Activated T-cell treated with anti-CD3 and anti-CD28 coated beads, Interleukin-2, amount 50 U/mL, for 24 hours (primary cell): ENCODE data around the gene ECI1.
"Not testable (repeated sequence)": the region's sequence is repeated elsewhere in the genome, so short reads cannot be mapped to it uniquely, and the experiment has no call there.

Experiments
- DNase-seq: peaks from one replicate; pipeline ENCODE4 v3.0.0-alpha.2; 2020
- H3K27ac Mint-ChIP-seq: 2 replicates; pipeline ENCODE4 v1.8.0; 2020; ENCODE audit warnings: mild to moderate bottlenecking, mixed read lengths
- H3K27me3 Mint-ChIP-seq: 2 replicates; pipeline ENCODE4 v1.8.0; 2020; ENCODE audit warnings: mixed read lengths
- H3K36me3 Mint-ChIP-seq: 2 replicates; pipeline ENCODE4 v1.8.0; 2020; ENCODE audit warnings: low read depth, mixed read lengths
- H3K4me1 Mint-ChIP-seq: 2 replicates; pipeline ENCODE4 v1.8.0; 2020; ENCODE audit warnings: low read depth, mixed read lengths
- H3K4me3 Mint-ChIP-seq: 2 replicates; pipeline ENCODE4 v1.8.0; 2020; ENCODE audit warnings: mild to moderate bottlenecking, moderate library complexity, mixed read lengths
- H3K9me3 Mint-ChIP-seq: 2 replicates; pipeline ENCODE4 v1.8.0; 2020; ENCODE audit warnings: mixed read lengths

The ECI1 gene

GRCh38 chr16:2250652-2251295 lies 613 bp downstream of the ECI1 start:
- peak; percentile 69 for DNase-seq

DNA sequence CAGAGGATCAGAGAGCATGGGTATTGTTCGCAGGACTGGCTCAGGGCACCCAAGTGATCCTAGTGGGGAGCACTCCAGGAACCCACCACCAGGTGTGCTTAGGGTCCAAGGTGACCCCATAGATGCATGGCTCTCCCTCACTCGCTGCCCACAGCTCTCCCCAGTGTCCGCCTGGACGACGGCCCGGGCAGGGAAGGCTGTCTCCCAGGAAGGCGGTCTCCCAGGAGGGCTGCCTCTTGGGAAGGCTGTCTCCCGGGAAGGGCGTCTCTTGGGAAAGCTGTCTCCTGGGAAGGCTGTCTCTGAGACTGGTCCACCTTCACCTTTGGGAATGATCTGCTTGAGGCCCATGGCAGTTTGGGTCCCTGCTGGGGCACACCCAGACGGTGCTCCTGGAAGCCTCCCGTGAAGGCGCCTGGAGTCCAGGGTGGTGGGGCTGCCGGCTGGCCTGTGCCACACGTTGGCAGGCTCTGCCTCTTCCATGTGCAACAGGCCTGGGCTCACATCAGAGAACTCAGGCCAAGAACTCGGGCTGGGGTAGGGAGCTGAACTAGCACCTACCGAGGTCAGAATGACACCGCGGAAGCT lies 5.0 kb downstream of the ECI1 start:
- H3K27me3 Mint-ChIP-seq, result no peaks in the 10 kb centered on the region
- H3K9me3 Mint-ChIP-seq, result no peaks in the 10 kb centered on the region
- peaks cover 77% of the 10 kb centered on the region for H3K36me3 Mint-ChIP-seq
- DNase-seq, result no peak
- H3K27ac Mint-ChIP-seq, result no peak overlapping the region
- H3K4me3 Mint-ChIP-seq, result no peak overlapping the region
- H3K4me1 Mint-ChIP-seq, result peaks cover 8% of the 10 kb centered on the region

More at GRCh38 chr16:2250652-2251295, 613 bp downstream of the ECI1 start:
- Mint-ChIP-seq H3K27me3 (no peaks in the 10 kb centered on the region), H3K4me1 (peaks cover 20% of the 10 kb centered on the region), H3K27ac (peak overlapping the region; percentile 93), H3K4me3 (peak overlapping the region; percentile 88), H3K36me3 (peaks cover 75% of the 10 kb centered on the region), H3K9me3 (no peaks in the 10 kb centered on the region)

GRCh38 chr16:2244926-2245795 lies 6.2 kb downstream of the ECI1 start:
- peaks cover 3% of the 10 kb centered on the region for H3K4me1 Mint-ChIP-seq
- no peaks in the 10 kb centered on the region for H3K27me3 Mint-ChIP-seq

DNA sequence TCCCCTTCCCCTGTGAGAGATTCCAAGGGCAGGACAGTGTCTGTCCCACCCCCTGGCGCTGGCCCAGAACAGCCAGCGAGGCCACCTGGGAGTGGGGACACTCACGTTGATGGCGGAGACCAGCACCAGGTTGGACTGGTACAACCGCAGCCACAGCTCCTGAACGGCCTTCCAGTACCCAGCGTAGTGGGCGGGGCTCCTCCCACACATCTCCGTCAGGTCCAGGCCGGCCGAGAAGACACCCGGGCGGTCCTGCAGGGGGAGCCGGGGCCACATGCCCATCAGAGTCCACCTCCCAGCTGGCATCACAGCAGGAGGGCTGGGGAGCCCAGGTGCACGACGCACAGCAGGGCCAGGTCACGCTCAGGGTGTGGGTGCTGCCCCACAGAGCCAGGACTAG lies 7.1 kb downstream of the ECI1 start:
- Mint-ChIP-seq H3K4me3 (no peak overlapping the region), H3K4me1 (peaks cover 2% of the 10 kb centered on the region), H3K9me3 (no peaks in the 10 kb centered on the region), H3K36me3 (peaks cover 74% of the 10 kb centered on the region), H3K27me3 (no peaks in the 10 kb centered on the region), H3K27ac (no peak overlapping the region)
- DNase-seq, result no peak

More at GRCh38 chr16:2244926-2245795, 6.2 kb downstream of the ECI1 start:
- Mint-ChIP-seq H3K36me3 (peaks cover 71% of the 10 kb centered on the region), H3K9me3 (no peaks in the 10 kb centered on the region), H3K27ac (no peak overlapping the region), H3K4me3 (no peak overlapping the region)
- no peak for DNase-seq

DNA sequence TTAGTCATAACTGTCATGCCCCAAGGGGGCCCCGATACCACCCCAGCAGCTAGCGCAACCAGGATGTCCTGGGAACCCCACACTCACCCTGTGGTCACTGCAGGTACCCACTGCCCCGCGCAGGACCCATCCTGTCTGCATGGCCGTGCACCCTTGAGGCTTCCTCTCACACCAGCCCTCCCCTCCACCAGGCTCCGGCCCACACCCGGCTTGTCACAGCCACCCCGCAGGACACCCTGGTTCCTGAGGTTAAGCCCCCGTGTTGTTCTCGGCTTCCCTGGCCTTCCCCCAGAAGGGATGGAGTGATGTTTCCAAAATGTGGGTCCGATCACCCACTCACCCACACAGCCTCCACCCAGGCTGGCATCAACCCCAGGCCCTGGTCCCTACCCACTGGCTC lies 7.6 kb downstream of the ECI1 start:
- DNase-seq, result no peak
- Mint-ChIP-seq H3K4me3 (no peak overlapping the region), H3K27ac (no peak overlapping the region), H3K4me1 (peaks cover 2% of the 10 kb centered on the region), H3K27me3 (no peaks in the 10 kb centered on the region), H3K36me3 (peaks cover 75% of the 10 kb centered on the region), H3K9me3 (no peaks in the 10 kb centered on the region)

- no peak overlapping the region for H3K27ac Mint-ChIP-seq
- peaks cover 69% of the 10 kb centered on the region for H3K36me3 Mint-ChIP-seq
- no peaks in the 10 kb centered on the region for H3K4me1 Mint-ChIP-seq
- no peak overlapping the region for H3K4me3 Mint-ChIP-seq
- no peak for DNase-seq
- no peaks in the 10 kb centered on the region for H3K9me3 Mint-ChIP-seq
- H3K27me3 Mint-ChIP-seq, result no peaks in the 10 kb centered on the region
Observed at GRCh38 chr16:2243031-2243528, 8.3 kb downstream of the ECI1 start.

GRCh38 chr16:2242598-2242997 lies 8.8 kb downstream of the ECI1 start:
- no peak for DNase-seq
- Mint-ChIP-seq H3K9me3 (no peaks in the 10 kb centered on the region), H3K4me3 (no peak overlapping the region), H3K4me1 (no peaks in the 10 kb centered on the region), H3K36me3 (peaks cover 65% of the 10 kb centered on the region), H3K27ac (peak overlapping the region; percentile 17), H3K27me3 (no peaks in the 10 kb centered on the region)

- not testable (repeated sequence) for H3K9me3 Mint-ChIP-seq, H3K27ac Mint-ChIP-seq, H3K4me3 Mint-ChIP-seq, DNase-seq, H3K27me3 Mint-ChIP-seq, H3K4me1 Mint-ChIP-seq
- peaks cover 55% of the 10 kb centered on the region for H3K36me3 Mint-ChIP-seq
Observed at GRCh38 chr16:2240331-2240730, 11.1 kb downstream of the ECI1 start.

GRCh38 chr16:2238838-2239675 lies 12.3 kb downstream of the ECI1 start:
- H3K36me3 Mint-ChIP-seq, result peaks cover 55% of the 10 kb centered on the region

GRCh38 chr16:2238150-2238837 lies 13.1 kb downstream of the ECI1 start:
- Mint-ChIP-seq H3K27ac (no peak overlapping the region), H3K36me3 (peaks cover 52% of the 10 kb centered on the region), H3K9me3 (no peaks in the 10 kb centered on the region), H3K4me1 (peaks cover 3% of the 10 kb centered on the region), H3K27me3 (peaks cover 3% of the 10 kb centered on the region), H3K4me3 (no peak overlapping the region)
- no peak for DNase-seq

More at GRCh38 chr16:2238838-2239675, 12.3 kb downstream of the ECI1 start:
- Mint-ChIP-seq H3K27ac (peak overlapping the region; percentile 67), H3K9me3 (no peaks in the 10 kb centered on the region), H3K4me3 (no peak overlapping the region), H3K27me3 (peaks cover 3% of the 10 kb centered on the region), H3K4me1 (peaks cover 3% of the 10 kb centered on the region)
- no peak for DNase-seq

- Mint-ChIP-seq H3K4me1 (peaks cover 3% of the 10 kb centered on the region), H3K27me3 (peaks cover 3% of the 10 kb centered on the region), H3K36me3 (peaks cover 50% of the 10 kb centered on the region), H3K27ac (no peak overlapping the region), H3K4me3 (no peak overlapping the region), H3K9me3 (no peaks in the 10 kb centered on the region)
- no peak for DNase-seq
Observed at GRCh38 chr16:2237493-2238149, 13.8 kb downstream of the ECI1 start.

DNA sequence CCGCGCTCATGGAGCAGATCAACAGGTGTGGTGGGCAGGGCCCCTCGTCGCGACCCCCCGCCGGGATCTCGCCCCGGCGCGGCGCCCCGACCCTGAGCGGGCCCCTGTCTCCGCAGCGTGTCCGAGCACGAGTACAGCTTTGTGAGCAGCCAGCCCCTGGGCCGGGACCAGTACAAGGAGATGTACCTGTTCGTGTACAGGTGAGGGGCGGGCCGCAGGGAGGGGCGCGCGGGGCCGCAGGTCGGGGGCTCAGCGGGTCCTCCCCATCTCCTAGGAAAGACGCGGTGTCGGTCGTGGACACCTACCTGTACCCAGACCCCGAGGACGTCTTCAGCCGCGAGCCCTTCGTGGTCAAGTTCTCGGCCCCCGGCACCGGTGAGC lies 14.3 kb downstream of the ECI1 start:
- Mint-ChIP-seq H3K27ac (no peak overlapping the region), H3K4me3 (no peak overlapping the region), H3K36me3 (peaks cover 46% of the 10 kb centered on the region), H3K9me3 (no peaks in the 10 kb centered on the region), H3K27me3 (peaks cover 3% of the 10 kb centered on the region), H3K4me1 (peaks cover 3% of the 10 kb centered on the region)
- no peak for DNase-seq

DNA sequence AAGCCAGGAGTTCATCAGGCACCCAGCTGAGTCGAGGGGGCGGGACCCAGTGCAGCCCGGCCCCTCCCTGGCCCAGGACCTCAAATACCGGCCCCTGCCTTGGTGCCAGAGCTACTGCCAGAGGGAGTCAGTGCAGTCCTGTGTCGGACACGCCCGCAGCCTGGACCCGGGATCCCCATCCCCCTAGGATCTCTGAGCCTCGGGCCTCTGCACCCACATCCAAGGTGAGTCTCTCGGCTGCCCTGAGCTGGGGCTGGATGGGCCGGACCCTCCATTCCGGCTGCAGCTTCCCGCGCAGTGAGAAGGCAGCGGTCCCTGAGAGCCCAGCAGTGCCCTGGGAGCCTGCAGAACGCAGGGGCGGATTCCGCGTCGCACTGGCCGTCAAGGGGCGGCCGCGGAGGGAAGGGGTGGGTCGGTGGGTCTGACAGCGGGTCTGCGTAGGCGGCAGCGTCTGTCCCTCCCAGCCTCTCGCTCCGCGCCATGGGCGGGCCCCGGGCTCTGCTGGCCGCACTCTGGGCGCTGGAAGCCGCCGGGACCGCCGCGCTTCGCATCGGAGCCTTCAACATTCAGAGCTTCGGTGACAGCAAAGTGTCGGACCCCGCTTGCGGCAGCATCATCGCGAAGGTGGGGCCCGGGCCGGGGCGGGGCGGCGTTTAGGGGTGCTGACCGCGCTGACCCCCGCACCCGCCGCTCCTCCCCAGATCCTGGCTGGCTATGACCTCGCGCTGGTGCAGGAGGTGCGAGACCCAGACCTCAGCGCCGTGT lies 14.9 kb downstream of the ECI1 start, which contains the start of gene DNASE1L2:
TSS of gene DNASE1L2 (plus strand) at position 108 of the 765 bp plus-strand sequence. CDS start at position 481, 373 bp downstream.
- H3K27me3 Mint-ChIP-seq, result peaks cover 3% of the 10 kb centered on the region
- H3K27ac Mint-ChIP-seq, result peak within 1 kb of the TSS; percentile 55
- DNase-seq, result peak; percentile 46
- peaks cover 49% of the 10 kb centered on the region for H3K36me3 Mint-ChIP-seq
- H3K4me1 Mint-ChIP-seq, result peaks cover 3% of the 10 kb centered on the region
- no peaks in the 10 kb centered on the region for H3K9me3 Mint-ChIP-seq
- no peak within 1 kb of the TSS for H3K4me3 Mint-ChIP-seq
